GM12891 (cell line): ENCODE results near the gene DHRSX.

Experiments used
- PAX5 ChIP-seq: IDR thresholded peaks from 2 replicates; pipeline ENCODE4 v1.6.1; 2011; ENCODE audit warnings: low read length, moderate library complexity, mild to moderate bottlenecking; ENCODE audit not compliant: insufficient read depth, severe bottlenecking
- POLR2A ChIP-seq: IDR thresholded peaks from 2 replicates; pipeline ENCODE4 v1.6.1; 2011; ENCODE audit warnings: low read depth, low read length, control low read depth
- POLR2AphosphoS5 ChIP-seq: IDR thresholded peaks from 2 replicates; pipeline ENCODE4 v1.6.1; 2011; ENCODE audit warnings: low read depth, low read length, control low read depth
- POU2F2 ChIP-seq: IDR thresholded peaks from 2 replicates; pipeline ENCODE4 v1.6.1; 2011; ENCODE audit warnings: low read depth, mild to moderate bottlenecking, control low read depth, low read length, moderate library complexity
- TAF1 ChIP-seq: IDR thresholded peaks from 2 replicates; pipeline ENCODE4 v1.6.1; 2011; ENCODE audit warnings: low read depth, low read length, control low read depth

- no peak for TF ChIP-seq POLR2AphosphoS5
- no peak for TF ChIP-seq POLR2A
- no peak for TF ChIP-seq TAF1
- TF ChIP-seq POU2F2 = no peak
- TF ChIP-seq PAX5 = no peak
These were observed 127.2 kb downstream of the DHRSX start for GRCh38 chrX:2373615-2374014.
